HEK293 (cell line): ENCODE data around the gene CA9.
"Not testable (repeated sequence)": the region's sequence is repeated elsewhere in the genome, so short reads cannot be mapped to it uniquely, and the experiment has no call there.

Experiments used
- CTCF ChIA-PET: fragments of 350-600 bp; formaldehyde crosslinking; extraction: SDS; loops from one replicate; lab custom pipeline; 2021; ENCODE audit warnings: antibody characterized with exemption; lab: Yijun Ruan, JAX
- POLR2A ChIA-PET: fragments of 300-600 bp; formaldehyde crosslinking; extraction: SDS; loops from one replicate; lab custom pipeline; 2020; ENCODE audit warnings: antibody characterized with exemption, inconsistent platforms; lab: Yijun Ruan, JAX
- H3K27ac ChIP-seq: fragments of 200-500 bp; sonication (Bioruptor generic); 2 replicates; pipeline ENCODE4 v1.5.1; 2014; ENCODE audit warnings: low read depth, low read length, control low read depth, inconsistent platforms; ENCODE audit errors: extremely low read depth
- H3K36me3 ChIP-seq, 2 experiments: fragments of 200-500 bp in 1 of 2; sonication (Bioruptor generic) in 1 of 2; 1 replicate in 1 of 2; 2 replicates in 1 of 2; pipeline ENCODE4 v1.5.1; 2014 to 2017; ENCODE audit warnings: inconsistent platforms in 2 of 2, low read length in 2 of 2; ENCODE audit not compliant: control insufficient read depth in 2 of 2, insufficient read depth in 1 of 2
- H3K4me1 ChIP-seq: fragments of 200-500 bp; sonication (Bioruptor generic); 2 replicates; pipeline ENCODE4 v1.5.1; 2014; ENCODE audit warnings: mild to moderate bottlenecking, low read length, inconsistent platforms; ENCODE audit not compliant: control insufficient read depth, insufficient read depth
- H3K4me3 ChIP-seq: 2 replicates; pipeline ENCODE4 v1.5.1; 2011; ENCODE audit warnings: low read depth, mild to moderate bottlenecking, control low read depth, low read length, moderate library complexity
- H3K9me3 ChIP-seq: fragments of 200-500 bp; sonication (Bioruptor generic); 2 replicates; pipeline ENCODE4 v1.5.1; 2014; ENCODE audit warnings: low read depth, low read length, inconsistent platforms; ENCODE audit not compliant: control insufficient read depth, insufficient read depth
- BCL11A ChIP-seq: fragments of 450-650 bp; formaldehyde crosslinking; IDR thresholded peaks from 2 replicates; pipeline ENCODE4 v1.5.1; 2016; ENCODE audit warnings: low read depth, missing biosample characterization, missing genetic modification characterization
- EGR2 ChIP-seq: fragments of 450-650 bp; formaldehyde crosslinking; IDR thresholded peaks from 2 replicates; pipeline ENCODE4 v1.5.1; 2016; ENCODE audit warnings: low read depth, missing biosample characterization, missing genetic modification characterization
- IKZF3 ChIP-seq: fragments of 450-650 bp; IDR thresholded peaks from 2 replicates; pipeline ENCODE4 v1.5.0; 2018; ENCODE audit warnings: missing biosample characterization, mild to moderate bottlenecking, missing genetic modification characterization, moderate library complexity
- KLF1 ChIP-seq: fragments of 450-650 bp; formaldehyde crosslinking; IDR thresholded peaks from 2 replicates; pipeline ENCODE4 v1.5.1; 2016; ENCODE audit warnings: missing biosample characterization, missing genetic modification characterization
- SP2 ChIP-seq: fragments of 450-650 bp; formaldehyde crosslinking; IDR thresholded peaks from 2 replicates; pipeline ENCODE4 v1.5.1; 2016; ENCODE audit warnings: missing biosample characterization, missing genetic modification characterization
- TRIM28 ChIP-seq: IDR thresholded peaks from 2 replicates; pipeline ENCODE4 v1.6.1; 2011; ENCODE audit warnings: low read length, control low read depth, borderline replicate concordance
- ZBTB17 ChIP-seq: fragments of 450-650 bp; formaldehyde crosslinking; IDR thresholded peaks from 2 replicates; pipeline ENCODE4 v1.5.1; 2016; ENCODE audit warnings: missing biosample characterization, missing genetic modification characterization
- ZNF140 ChIP-seq: fragments of 450-650 bp; formaldehyde crosslinking; IDR thresholded peaks from 2 replicates; pipeline ENCODE4 v1.5.1; 2016; ENCODE audit warnings: missing biosample characterization, missing genetic modification characterization
- ZNF398 ChIP-seq: fragments of 450-650 bp; formaldehyde crosslinking; IDR thresholded peaks from 2 replicates; pipeline ENCODE4 v1.5.1; 2017; ENCODE audit warnings: missing biosample characterization, missing genetic modification characterization
- ZNF473 ChIP-seq: fragments of 450-650 bp; formaldehyde crosslinking; IDR thresholded peaks from 2 replicates; pipeline ENCODE4 v1.5.1; 2017; ENCODE audit warnings: missing biosample characterization, missing genetic modification characterization
- ZNF548 ChIP-seq: fragments of 450-650 bp; formaldehyde crosslinking; IDR thresholded peaks from 2 replicates; pipeline ENCODE4 v1.5.1; 2016; ENCODE audit warnings: missing biosample characterization, missing genetic modification characterization
- ZNF596 ChIP-seq: fragments of 450-650 bp; IDR thresholded peaks from 2 replicates; pipeline ENCODE4 v1.5.0; 2018; ENCODE audit warnings: missing biosample characterization, mild to moderate bottlenecking, missing genetic modification characterization, moderate library complexity
- ZNF639 ChIP-seq: fragments of 450-650 bp; formaldehyde crosslinking; IDR thresholded peaks from 2 replicates; pipeline ENCODE4 v1.5.1; 2016; ENCODE audit warnings: missing biosample characterization, missing genetic modification characterization
- ZNF704 ChIP-seq: fragments of 450-650 bp; formaldehyde crosslinking; IDR thresholded peaks from 2 replicates; pipeline ENCODE4 v1.5.1; 2016; ENCODE audit warnings: missing biosample characterization, missing genetic modification characterization
- ZNF76 ChIP-seq: fragments of 450-650 bp; formaldehyde crosslinking; IDR thresholded peaks from 2 replicates; pipeline ENCODE4; 2016; ENCODE audit warnings: low read depth, missing biosample characterization, missing genetic modification characterization, borderline replicate concordance
- TF ChIP-seq, protein P1 (sequence below): sonication (generic); formaldehyde crosslinking; IDR thresholded peaks from 2 replicates; pipeline ENCODE4 v1.8.1; 2022; ENCODE audit warnings: mild to moderate bottlenecking, moderate library complexity, missing genetic modification reagents
- TF ChIP-seq, protein P2 (sequence below): fragments of 450-650 bp; formaldehyde crosslinking; IDR thresholded peaks from 2 replicates; pipeline ENCODE4 v1.5.1; 2016; ENCODE audit warnings: missing biosample characterization, missing genetic modification characterization
- TF ChIP-seq, protein P3 (sequence below): fragments of 450-650 bp; formaldehyde crosslinking; IDR thresholded peaks from 2 replicates; pipeline ENCODE4 v1.5.1; 2016; ENCODE audit warnings: missing biosample characterization, missing genetic modification characterization, low read depth

Gene CA9

GRCh38 chr9:35638751-35639150 lies 35.0 kb upstream of the CA9 start:
- H3K4me1 ChIP-seq, H3K9me3 ChIP-seq, H3K4me3 ChIP-seq, POLR2A ChIA-PET, H3K36me3 ChIP-seq, H3K27ac ChIP-seq: not testable (repeated sequence)
- CTCF ChIA-PET = interaction anchor here (0.6 to 1.3 kb wide), 3 partner anchors 9 to 58 kb away, joined by 3 read pairs; no protein-coding TSS in a partner anchor

DNA sequence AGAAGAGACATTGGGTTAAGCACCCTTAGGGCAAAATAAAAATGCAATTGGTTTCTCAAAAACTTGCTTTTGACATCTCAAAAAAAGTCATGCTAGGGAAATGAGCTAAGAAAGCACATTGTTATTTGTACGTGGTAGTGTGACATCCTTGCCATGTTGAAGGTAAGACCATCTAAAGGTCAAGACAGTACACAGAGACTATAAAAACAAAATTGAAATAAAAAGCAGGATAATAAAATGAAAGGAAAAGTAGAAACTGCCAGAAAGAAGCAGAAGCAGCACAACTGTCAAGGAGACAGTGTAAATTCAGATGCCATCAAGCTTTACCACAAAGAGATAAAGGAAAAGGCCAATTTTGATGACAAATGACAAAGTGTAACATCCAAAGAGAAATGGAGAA lies 34.5 kb upstream of the CA9 start:
- CTCF ChIA-PET = interaction anchor here (0.8 to 1.3 kb wide), 2 partner anchors 28 to 57 kb away, joined by 3 read pairs; no protein-coding TSS in a partner anchor
- H3K9me3 ChIP-seq, H3K27ac ChIP-seq, H3K4me3 ChIP-seq, H3K4me1 ChIP-seq, H3K36me3 ChIP-seq, POLR2A ChIA-PET: not testable (repeated sequence)

DNA sequence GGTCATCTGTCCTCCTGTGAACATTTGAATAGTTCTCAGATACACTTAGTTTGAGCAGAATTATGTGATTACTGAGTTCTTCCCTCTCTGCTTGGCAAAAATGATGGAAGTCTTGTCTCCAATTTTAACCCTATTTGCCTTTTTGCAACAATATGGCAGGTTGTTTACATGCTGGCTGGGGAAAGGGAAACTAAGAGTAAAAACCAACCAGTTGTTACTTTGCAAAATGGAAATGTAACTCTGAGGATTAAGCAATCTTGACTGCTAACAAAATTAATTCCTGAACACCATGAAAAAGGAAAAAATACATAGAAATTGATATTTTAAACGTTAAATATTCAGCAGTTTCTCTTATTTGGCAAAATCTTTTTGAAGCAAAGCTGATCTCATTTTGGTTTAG lies 34.1 kb upstream of the CA9 start:
- no peaks in the 10 kb centered on the region for H3K9me3 ChIP-seq
- no peak overlapping the region for H3K27ac ChIP-seq
- no peaks in the 10 kb centered on the region for H3K36me3 ChIP-seq
- POLR2A ChIA-PET = interaction anchor here (1.0 to 1.5 kb wide), 2 partner anchors 9 to 18 kb away, joined by 3 read pairs; partner anchors contain the start of genes CCDC107 and RMRP
- CTCF ChIA-PET = interaction anchor here (0.8 to 1.3 kb wide), 2 partner anchors 29 to 57 kb away, joined by 3 read pairs; no protein-coding TSS in a partner anchor
- H3K4me3 ChIP-seq = no peak overlapping the region
- no peaks in the 10 kb centered on the region for H3K4me1 ChIP-seq
- no peak for TF ChIP-seq ZNF140 (tag by site-specific recombination)
- TF ChIP-seq ZNF473 (tag by site-specific recombination) = no peak
- no peak for TF ChIP-seq KLF1 (tag by site-specific recombination)
- no peak for TF ChIP-seq ZNF548 (tag by site-specific recombination)
- TF ChIP-seq, protein P1, sequence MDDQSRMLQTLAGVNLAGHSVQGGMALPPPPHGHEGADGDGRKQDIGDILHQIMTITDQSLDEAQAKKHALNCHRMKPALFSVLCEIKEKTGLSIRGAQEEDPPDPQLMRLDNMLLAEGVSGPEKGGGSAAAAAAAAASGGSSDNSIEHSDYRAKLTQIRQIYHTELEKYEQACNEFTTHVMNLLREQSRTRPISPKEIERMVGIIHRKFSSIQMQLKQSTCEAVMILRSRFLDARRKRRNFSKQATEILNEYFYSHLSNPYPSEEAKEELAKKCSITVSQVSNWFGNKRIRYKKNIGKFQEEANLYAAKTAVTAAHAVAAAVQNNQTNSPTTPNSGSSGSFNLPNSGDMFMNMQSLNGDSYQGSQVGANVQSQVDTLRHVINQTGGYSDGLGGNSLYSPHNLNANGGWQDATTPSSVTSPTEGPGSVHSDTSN (CRISPR knock-in tag) = no peak
- no peak for TF ChIP-seq TRIM28
- TF ChIP-seq ZNF639 (tag by site-specific recombination) = no peak
- TF ChIP-seq ZNF76 (tag by site-specific recombination) = no peak
- TF ChIP-seq IKZF3 (tag by site-specific recombination) = no peak
- TF ChIP-seq SP2 (tag by site-specific recombination) = no peak
- TF ChIP-seq ZBTB17 (tag by site-specific recombination) = no peak
- TF ChIP-seq EGR2 (tag by site-specific recombination) = no peak
- no peak for TF ChIP-seq ZNF704 (tag by site-specific recombination)
- TF ChIP-seq, protein P2, sequence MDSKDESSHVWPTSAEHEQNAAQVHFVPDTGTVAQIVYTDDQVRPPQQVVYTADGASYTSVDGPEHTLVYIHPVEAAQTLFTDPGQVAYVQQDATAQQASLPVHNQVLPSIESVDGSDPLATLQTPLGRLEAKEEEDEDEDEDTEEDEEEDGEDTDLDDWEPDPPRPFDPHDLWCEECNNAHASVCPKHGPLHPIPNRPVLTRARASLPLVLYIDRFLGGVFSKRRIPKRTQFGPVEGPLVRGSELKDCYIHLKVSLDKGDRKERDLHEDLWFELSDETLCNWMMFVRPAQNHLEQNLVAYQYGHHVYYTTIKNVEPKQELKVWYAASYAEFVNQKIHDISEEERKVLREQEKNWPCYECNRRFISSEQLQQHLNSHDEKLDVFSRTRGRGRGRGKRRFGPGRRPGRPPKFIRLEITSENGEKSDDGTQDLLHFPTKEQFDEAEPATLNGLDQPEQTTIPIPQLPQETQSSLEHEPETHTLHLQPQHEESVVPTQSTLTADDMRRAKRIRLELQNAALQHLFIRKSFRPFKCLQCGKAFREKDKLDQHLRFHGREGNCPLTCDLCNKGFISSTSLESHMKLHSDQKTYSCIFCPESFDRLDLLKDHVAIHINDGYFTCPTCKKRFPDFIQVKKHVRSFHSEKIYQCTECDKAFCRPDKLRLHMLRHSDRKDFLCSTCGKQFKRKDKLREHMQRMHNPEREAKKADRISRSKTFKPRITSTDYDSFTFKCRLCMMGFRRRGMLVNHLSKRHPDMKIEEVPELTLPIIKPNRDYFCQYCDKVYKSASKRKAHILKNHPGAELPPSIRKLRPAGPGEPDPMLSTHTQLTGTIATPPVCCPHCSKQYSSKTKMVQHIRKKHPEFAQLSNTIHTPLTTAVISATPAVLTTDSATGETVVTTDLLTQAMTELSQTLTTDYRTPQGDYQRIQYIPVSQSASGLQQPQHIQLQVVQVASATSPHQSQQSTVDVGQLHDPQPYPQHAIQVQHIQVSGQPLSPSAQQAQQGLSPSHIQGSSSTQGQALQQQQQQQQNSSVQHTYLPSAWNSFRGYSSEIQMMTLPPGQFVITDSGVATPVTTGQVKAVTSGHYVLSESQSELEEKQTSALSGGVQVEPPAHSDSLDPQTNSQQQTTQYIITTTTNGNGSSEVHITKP (tag by site-specific recombination) = no peak
- no peak for TF ChIP-seq ZNF398 (tag by site-specific recombination)
- TF ChIP-seq, protein P3, sequence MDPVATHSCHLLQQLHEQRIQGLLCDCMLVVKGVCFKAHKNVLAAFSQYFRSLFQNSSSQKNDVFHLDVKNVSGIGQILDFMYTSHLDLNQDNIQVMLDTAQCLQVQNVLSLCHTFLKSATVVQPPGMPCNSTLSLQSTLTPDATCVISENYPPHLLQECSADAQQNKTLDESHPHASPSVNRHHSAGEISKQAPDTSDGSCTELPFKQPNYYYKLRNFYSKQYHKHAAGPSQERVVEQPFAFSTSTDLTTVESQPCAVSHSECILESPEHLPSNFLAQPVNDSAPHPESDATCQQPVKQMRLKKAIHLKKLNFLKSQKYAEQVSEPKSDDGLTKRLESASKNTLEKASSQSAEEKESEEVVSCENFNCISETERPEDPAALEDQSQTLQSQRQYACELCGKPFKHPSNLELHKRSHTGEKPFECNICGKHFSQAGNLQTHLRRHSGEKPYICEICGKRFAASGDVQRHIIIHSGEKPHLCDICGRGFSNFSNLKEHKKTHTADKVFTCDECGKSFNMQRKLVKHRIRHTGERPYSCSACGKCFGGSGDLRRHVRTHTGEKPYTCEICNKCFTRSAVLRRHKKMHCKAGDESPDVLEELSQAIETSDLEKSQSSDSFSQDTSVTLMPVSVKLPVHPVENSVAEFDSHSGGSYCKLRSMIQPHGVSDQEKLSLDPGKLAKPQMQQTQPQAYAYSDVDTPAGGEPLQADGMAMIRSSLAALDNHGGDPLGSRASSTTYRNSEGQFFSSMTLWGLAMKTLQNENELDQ (tag by site-specific recombination) = no peak
- no peak for TF ChIP-seq ZNF596 (tag by site-specific recombination)
- no peak for TF ChIP-seq BCL11A (tag by site-specific recombination)
